H1 (cell line): Measurements from ENCODE around the gene SEZ6. TPM values are rescaled to one million over a fixed set of nuclear protein-coding genes. Genes with fewer than 3 reads are reported as not detected.

Source experiments
- SP1 ChIP-seq: IDR thresholded peaks from 2 replicates; pipeline ENCODE4 v1.6.1; 2011; ENCODE audit warnings: low read depth, low read length
- SUZ12 ChIP-seq: fragments of 200-600 bp; sonication (generic); IDR thresholded peaks from 2 replicates; pipeline ENCODE4 v1.6.1; 2012; ENCODE audit warnings: mild to moderate bottlenecking, inconsistent platforms, low read length, moderate library complexity, mixed read lengths
- polyA plus RNA-seq, 7 experiments: library from polyadenylated mRNA; depleted of rRNA in 3 of 7; stranded (reverse) in 5 of 7; unstranded in 2 of 7; fragments of >200 nt in 5 of 7; fragments of 200-250 nt in 2 of 7; gene quantifications; 1 replicate in 5 of 7; 2 replicates in 1 of 7; 4 replicates in 1 of 7; pipeline versions ENCODE4 v1.2.1 to v1.2.3, GENCODE V29; 2011 to 2013; ENCODE audit warnings: missing spikeins in 2 of 7, mixed read lengths in 2 of 7
- total RNA-seq: library from RNA; stranded (reverse); fragmentation: NEBNext Ultra II Directional; extraction: Animal tissue kit (Norgen Biotek cat#: 25700); gene quantifications from 2 replicates; pipeline ENCODE4 v1.2.1, GENCODE V29; 2021
- TF ChIP-seq, protein P1 (sequence below): fragments of 300-600 bp; sonication (generic); IDR thresholded peaks from 2 replicates; pipeline ENCODE4 v1.7.1; 2012; ENCODE audit warnings: low read length, moderate library complexity, mild to moderate bottlenecking, inconsistent platforms; ENCODE audit not compliant: insufficient replicate concordance

SEZ6 gene
- total and polyA plus RNA-seq, 2 of the 8 experiments (the other 6 are each of a cell fraction or from before 2014, with no cell fraction given) = 6.9 to 16.1 TPM

DNA sequence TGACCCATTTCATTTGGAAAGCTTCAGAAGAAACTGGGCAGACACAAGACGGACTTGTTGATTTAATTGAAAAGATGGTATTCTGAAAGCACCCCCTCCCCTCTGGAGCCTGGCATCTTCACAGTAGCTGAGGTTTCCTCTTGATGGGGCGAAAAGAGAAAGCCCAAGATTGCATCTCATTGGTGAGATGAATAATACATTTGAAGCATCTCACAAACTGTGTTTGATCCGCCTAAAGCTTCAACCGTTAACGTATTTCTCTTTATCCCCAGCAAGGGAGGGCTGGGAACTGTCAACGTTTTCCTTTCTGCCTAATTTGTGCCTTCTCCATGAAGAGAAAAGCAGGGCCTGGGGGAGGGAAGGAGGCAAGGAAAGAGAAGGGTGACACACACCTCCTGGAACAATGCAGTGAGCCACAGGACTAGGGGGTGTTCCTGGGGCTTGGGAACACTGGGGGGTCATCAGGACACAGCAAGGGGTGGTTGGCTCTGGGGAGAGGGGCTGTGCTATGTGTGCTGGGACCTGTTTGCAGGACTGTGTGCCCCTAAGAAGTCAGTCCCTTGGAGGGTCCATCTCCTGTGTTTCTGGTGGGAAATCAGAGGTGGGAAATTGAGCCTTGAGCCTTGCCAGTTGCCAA lies 18.6 kb upstream of the SEZ6 start (continued):
- TF ChIP-seq, protein P1, sequence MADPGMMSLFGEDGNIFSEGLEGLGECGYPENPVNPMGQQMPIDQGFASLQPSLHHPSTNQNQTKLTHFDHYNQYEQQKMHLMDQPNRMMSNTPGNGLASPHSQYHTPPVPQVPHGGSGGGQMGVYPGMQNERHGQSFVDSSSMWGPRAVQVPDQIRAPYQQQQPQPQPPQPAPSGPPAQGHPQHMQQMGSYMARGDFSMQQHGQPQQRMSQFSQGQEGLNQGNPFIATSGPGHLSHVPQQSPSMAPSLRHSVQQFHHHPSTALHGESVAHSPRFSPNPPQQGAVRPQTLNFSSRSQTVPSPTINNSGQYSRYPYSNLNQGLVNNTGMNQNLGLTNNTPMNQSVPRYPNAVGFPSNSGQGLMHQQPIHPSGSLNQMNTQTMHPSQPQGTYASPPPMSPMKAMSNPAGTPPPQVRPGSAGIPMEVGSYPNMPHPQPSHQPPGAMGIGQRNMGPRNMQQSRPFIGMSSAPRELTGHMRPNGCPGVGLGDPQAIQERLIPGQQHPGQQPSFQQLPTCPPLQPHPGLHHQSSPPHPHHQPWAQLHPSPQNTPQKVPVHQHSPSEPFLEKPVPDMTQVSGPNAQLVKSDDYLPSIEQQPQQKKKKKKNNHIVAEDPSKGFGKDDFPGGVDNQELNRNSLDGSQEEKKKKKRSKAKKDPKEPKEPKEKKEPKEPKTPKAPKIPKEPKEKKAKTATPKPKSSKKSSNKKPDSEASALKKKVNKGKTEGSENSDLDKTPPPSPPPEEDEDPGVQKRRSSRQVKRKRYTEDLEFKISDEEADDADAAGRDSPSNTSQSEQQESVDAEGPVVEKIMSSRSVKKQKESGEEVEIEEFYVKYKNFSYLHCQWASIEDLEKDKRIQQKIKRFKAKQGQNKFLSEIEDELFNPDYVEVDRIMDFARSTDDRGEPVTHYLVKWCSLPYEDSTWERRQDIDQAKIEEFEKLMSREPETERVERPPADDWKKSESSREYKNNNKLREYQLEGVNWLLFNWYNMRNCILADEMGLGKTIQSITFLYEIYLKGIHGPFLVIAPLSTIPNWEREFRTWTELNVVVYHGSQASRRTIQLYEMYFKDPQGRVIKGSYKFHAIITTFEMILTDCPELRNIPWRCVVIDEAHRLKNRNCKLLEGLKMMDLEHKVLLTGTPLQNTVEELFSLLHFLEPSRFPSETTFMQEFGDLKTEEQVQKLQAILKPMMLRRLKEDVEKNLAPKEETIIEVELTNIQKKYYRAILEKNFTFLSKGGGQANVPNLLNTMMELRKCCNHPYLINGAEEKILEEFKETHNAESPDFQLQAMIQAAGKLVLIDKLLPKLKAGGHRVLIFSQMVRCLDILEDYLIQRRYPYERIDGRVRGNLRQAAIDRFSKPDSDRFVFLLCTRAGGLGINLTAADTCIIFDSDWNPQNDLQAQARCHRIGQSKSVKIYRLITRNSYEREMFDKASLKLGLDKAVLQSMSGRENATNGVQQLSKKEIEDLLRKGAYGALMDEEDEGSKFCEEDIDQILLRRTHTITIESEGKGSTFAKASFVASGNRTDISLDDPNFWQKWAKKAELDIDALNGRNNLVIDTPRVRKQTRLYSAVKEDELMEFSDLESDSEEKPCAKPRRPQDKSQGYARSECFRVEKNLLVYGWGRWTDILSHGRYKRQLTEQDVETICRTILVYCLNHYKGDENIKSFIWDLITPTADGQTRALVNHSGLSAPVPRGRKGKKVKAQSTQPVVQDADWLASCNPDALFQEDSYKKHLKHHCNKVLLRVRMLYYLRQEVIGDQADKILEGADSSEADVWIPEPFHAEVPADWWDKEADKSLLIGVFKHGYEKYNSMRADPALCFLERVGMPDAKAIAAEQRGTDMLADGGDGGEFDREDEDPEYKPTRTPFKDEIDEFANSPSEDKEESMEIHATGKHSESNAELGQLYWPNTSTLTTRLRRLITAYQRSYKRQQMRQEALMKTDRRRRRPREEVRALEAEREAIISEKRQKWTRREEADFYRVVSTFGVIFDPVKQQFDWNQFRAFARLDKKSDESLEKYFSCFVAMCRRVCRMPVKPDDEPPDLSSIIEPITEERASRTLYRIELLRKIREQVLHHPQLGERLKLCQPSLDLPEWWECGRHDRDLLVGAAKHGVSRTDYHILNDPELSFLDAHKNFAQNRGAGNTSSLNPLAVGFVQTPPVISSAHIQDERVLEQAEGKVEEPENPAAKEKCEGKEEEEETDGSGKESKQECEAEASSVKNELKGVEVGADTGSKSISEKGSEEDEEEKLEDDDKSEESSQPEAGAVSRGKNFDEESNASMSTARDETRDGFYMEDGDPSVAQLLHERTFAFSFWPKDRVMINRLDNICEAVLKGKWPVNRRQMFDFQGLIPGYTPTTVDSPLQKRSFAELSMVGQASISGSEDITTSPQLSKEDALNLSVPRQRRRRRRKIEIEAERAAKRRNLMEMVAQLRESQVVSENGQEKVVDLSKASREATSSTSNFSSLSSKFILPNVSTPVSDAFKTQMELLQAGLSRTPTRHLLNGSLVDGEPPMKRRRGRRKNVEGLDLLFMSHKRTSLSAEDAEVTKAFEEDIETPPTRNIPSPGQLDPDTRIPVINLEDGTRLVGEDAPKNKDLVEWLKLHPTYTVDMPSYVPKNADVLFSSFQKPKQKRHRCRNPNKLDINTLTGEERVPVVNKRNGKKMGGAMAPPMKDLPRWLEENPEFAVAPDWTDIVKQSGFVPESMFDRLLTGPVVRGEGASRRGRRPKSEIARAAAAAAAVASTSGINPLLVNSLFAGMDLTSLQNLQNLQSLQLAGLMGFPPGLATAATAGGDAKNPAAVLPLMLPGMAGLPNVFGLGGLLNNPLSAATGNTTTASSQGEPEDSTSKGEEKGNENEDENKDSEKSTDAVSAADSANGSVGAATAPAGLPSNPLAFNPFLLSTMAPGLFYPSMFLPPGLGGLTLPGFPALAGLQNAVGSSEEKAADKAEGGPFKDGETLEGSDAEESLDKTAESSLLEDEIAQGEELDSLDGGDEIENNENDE = no peak
- no peak for TF ChIP-seq SUZ12
- no peak for TF ChIP-seq SP1
- TF ChIP-seq, all 59 proteins: peak for 0
